ENCODE measurements around the gene TRIP10.

DNA sequence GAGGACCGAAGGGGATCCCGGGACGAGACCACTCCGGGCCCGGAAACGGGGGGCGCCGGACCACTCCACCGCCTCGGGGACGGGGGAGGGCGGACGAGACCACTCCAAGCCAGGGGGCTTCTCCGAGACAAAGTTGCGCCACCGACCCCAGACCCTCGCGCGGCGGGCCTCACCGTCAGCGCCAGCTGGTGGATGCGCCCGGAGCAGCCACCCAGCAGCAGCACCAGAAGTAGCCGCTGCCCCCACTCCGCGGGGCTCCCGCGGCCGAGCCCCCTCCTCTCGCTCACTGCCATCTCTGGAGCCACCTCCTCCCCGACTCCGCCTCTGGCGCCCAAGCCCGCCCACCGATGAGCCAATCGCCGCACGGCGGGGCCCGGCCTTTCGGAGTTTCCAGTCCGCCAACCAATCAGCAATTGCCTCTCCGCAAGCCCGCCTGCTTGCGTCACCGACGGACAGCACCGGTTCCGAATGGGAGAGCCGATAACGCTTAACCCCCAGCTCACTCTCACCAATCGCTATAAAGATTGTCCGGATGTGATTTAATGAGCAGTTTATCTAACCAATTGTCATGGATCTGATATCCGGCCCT lies 2.1 kb upstream of the TRIP10 start, which contains the start of gene GPR108:
- TF ChIP-seq EZH2 (IDR thresholded peaks at IDR 0.05; ENCODE audit: low read length, missing control alignments), result no peak
- TF ChIP-seq, protein P1, sequence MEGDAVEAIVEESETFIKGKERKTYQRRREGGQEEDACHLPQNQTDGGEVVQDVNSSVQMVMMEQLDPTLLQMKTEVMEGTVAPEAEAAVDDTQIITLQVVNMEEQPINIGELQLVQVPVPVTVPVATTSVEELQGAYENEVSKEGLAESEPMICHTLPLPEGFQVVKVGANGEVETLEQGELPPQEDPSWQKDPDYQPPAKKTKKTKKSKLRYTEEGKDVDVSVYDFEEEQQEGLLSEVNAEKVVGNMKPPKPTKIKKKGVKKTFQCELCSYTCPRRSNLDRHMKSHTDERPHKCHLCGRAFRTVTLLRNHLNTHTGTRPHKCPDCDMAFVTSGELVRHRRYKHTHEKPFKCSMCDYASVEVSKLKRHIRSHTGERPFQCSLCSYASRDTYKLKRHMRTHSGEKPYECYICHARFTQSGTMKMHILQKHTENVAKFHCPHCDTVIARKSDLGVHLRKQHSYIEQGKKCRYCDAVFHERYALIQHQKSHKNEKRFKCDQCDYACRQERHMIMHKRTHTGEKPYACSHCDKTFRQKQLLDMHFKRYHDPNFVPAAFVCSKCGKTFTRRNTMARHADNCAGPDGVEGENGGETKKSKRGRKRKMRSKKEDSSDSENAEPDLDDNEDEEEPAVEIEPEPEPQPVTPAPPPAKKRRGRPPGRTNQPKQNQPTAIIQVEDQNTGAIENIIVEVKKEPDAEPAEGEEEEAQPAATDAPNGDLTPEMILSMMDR (conservative IDR thresholded peaks at IDR 0.05 in 1 of 2, IDR thresholded peaks at IDR 0.05 in 1 of 2; ENCODE audit: low read depth in 1 of 2, low read length in 2 of 2), result no peak

Data from fibroblast of lung (primary cell).